Erythroblast (primary cell): ENCODE results near the gene BTBD6.

Source experiments
- GATA1 ChIP-seq: IDR thresholded peaks from 2 replicates; pipeline ENCODE4 v1.6.1; 2011; ENCODE audit warnings: low read depth, mild to moderate bottlenecking, control low read depth, low read length, moderate library complexity
- POLR2A ChIP-seq: IDR thresholded peaks from 2 replicates; pipeline ENCODE4 v1.6.1; 2011; ENCODE audit warnings: mild to moderate bottlenecking, low read length

- no peak for TF ChIP-seq POLR2A
- TF ChIP-seq GATA1: no peak
These were observed 35.6 kb downstream of the BTBD6 start for GRCh38 chr14:105283899-105284298.
